Left lobe of liver (tissue), 2 donors: ENCODE measurements around the gene TWIST1. TPM values are rescaled to one million over a fixed set of nuclear protein-coding genes. Genes with fewer than 3 reads are reported as not detected.

ENCODE experiments used
- ATAC-seq: fragments of 200-7000 bp; cut with Tn5 transposase; one replicate; pipeline ENCODE4 v1.9.1; 2020; ENCODE audit warnings: mild to moderate bottlenecking, moderate library complexity
- DNase-seq: peaks from one replicate; pipeline ENCODE4 v3.0.0-alpha.2; 2020; ENCODE audit warnings: low spot score
- total RNA-seq: library from RNA; stranded (reverse); gene quantifications from one replicate; pipeline ENCODE4 v1.2.1, GENCODE V29; 2021
- donor health status: DM: no; HTN: no; CAD: no; lungs with moderate emphysema.
- donor health status: DM: no; HTN: yes; CAD: no.

TWIST1 gene
- total RNA-seq: not detected

- DNase-seq (no peak), ATAC-seq (no peak)
Observed at GRCh38 chr7:19117091-19117869, at the start of gene TWIST1. Gene TWIST1 (minus strand): TSS chr7:19117636. CDS start chr7:19117321, 315 bp downstream.

DNA sequence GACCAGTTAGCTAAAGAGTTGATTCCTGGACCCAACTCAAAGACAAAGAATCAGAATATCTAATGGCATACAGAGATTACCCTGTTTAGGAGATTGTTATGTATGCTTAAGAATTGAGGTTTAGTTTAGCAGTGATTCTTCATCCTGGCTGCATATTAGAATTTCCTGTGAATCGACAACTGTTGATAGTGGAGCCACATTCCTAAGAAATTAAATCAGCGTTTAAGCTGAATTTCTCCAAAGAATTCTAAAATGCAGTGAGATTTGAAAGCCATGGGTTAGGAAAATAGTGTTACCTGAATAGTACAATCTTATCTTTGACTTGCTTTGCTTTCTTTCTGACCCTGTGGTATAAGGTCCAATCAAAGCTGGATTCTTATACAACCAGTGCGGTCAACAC is 44.2 kb upstream of the TWIST1 start:
- DNase-seq (no peak), ATAC-seq (no peak)

- no peak for ATAC-seq
- DNase-seq: no peak
Observed at GRCh38 chr7:19146699-19147098, 29.3 kb upstream of the TWIST1 start.

DNA sequence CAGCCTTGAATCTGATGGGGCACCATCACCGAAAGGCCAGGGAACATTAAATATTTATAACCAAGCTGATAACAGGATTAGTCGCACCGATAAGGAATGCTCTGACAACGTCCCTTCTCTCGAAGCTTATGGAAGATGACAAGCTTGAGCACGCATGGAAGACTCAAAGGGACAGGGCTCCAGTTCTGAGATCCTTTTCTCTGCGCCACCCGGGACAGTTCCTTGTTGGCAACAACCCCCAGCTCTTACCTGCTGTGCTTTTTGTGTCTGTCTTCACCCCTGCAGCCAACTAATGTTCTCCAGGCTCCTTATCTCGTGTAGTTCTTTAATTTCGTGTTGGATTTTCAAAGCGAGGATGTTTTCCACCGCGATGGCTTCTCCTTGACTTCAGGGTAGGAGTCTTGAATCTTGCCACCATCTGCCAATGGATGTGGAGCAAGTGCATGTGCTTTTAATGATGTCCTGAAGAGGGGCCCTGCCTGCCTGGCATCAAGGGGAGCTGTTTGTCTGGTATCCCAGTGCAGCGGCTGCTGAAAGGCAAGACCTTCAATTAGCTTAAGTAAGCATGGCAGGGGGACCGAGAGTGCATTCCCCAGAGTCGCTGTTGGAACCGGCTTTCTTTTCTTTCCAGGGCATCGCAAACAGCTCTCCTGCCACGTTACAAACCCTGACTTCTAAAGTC is 28.1 kb upstream of the TWIST1 start:
- ATAC-seq (no peak), DNase-seq (no peak)

GRCh38 chr7:19144661-19145433 is 27.4 kb upstream of the TWIST1 start, which contains the start of gene FERD3L:
Gene FERD3L (minus strand): TSS chr7:19145421. CDS start chr7:19145362, 59 bp downstream.
- DNase-seq: no peak
- no peak for ATAC-seq

GRCh38 chr7:19143881-19144574 is 26.6 kb upstream of the TWIST1 start:
- no peak for DNase-seq
- ATAC-seq: no peak

- DNase-seq: no peak
- no peak for ATAC-seq
Observed at GRCh38 chr7:19139706-19140327, 22.4 kb upstream of the TWIST1 start.

DNA sequence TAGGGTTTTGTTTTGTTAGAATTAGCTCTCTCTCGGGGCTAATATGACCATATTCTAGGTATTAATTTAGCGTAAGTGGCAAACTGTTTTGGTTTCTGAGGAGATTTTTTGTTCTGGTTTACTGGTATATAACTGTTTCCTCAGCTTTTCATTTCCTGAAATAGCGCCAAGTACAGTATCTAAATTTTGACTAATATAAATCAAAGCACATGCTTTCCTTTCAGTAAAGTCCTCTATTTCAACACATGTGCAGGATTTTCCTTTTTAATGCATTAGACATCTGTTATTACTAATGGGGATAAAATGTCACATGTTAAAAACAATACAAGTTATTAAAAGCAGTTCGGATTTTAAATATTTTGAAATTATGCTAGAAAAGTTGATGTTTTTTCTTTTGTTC is 16.4 kb upstream of the TWIST1 start:
- ATAC-seq: no peak
- DNase-seq: no peak

- DNase-seq: no peak
- ATAC-seq: no peak
Observed at GRCh38 chr7:19133390-19133789, 16.0 kb upstream of the TWIST1 start.

- ATAC-seq (no peak), DNase-seq (no peak)
Observed at GRCh38 chr7:19128856-19129255, 11.4 kb upstream of the TWIST1 start.

DNA sequence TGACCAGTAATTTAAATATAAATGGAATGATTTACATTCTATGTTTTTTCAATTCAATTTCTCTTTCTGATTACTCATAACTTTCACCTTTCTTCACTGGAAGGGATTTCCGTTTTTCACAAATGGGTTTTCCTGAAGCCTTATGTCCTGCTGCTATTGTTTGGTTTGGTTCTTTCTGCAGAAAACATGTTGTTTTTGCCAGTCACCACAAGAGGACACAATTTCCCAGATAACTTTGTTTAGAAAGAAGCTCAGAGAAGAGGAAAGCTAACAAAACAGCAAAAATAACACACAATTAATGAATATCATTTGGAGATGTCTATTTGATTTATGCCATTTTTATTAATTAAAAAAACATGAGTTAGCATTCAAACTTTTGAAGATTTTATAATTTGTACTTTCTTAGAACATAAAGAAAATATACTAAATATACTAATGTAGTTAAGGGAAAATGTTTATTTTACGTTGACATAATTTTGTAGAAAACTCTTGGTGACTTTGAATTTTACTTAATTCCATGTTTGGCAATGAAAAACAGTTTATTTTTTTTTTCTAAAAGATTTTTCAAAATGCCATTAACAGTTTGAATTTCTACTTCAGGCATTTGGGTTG is 4.6 kb upstream of the TWIST1 start:
- no peak for DNase-seq
- no peak for ATAC-seq

GRCh38 chr7:19119870-19120486 is 2.5 kb upstream of the TWIST1 start:
- ATAC-seq (no peak), DNase-seq (no peak)

DNA sequence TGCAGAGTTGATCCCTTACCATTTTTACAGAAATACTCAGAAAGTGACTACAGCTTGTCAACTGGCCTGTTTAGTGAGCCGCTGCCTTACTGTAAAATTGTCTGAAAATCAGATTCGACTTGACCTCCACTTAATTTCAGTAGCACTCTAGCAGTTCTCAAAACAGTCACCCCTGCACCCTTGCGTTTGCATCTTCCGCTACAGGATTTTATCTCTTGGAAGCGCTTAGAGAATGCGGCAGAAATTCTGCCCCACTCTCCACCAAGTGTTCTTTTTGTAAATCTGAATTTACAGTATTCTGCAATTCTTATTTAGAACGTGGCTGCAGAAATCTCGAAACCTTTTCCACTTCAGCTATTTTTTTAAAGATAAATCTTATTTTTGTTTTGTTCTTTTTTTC is 1.9 kb upstream of the TWIST1 start:
- no peak for ATAC-seq
- no peak for DNase-seq

DNA sequence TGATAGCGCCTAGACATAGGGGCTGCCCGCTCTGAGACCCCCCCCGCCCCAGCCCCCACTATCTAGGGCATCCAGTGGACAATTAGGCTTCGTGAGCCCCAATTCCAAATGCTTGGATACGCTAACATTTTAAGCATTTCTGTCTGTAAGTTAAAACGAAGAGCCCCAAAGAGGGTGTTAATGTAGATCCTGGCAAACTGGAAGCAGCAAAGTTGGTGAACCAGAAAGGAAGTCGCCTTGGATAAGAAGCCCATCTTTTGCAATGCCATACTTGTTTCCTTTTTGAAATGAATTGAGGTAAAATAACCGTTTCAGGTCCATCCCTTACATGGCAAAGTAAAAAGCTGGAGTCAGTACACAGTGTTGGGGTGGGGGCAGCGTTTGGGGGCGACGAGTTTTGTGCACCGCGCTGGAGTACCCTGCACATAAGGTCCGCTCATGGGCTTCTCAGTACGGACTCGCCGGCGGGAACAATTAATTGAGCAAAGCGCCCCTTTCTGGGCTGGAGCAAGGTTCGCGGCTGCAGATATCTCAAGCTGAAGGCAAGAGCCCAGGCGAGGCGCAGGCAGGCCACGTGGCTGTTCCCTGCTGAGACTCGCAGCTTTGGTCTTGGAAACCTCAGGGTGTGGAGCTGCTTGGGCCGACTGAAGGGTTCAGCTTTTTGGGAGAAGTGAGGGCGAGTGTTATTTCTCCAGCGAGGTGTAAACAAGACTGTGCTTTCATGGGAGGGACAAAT is 1.4 kb upstream of the TWIST1 start:
- DNase-seq (no peak), ATAC-seq (no peak)

DNA sequence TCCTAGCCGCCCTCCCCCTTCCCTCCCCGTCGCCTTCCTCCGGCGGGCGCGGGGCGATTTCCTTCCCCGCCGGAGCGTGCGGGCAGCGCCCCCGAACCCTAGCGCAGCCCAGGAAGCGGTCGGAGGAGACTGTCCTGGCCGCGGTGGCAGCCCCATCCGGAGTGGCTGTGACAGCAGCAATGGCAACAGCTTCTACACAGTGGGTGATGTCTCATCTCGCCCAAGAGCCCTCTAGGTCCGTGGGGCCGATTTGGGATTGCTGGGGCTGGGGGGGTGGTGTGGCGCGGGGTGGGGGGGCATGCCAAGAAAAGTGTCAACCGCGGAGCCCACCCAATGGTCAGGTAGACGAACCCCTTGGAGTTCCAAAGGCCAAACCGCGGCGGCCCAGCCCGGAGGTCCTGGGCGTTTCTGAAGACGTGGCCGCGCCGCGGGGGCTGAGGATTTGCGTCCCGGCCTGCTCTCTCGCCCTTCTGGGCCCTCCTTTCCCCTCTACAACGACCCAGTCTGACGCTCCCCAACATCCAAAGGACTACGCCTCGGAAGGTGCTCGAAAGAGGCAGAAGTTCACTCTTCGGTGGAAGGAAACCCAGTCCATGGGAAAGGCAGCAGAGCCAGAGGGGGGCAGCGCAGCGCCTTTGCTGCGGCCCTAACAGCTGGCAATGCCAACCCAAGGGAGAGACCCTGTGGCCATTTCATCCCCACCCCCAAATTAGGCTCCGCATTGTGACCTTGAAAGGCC is 603 bp upstream of the TWIST1 start:
- ATAC-seq (no peak), DNase-seq (no peak)

DNA sequence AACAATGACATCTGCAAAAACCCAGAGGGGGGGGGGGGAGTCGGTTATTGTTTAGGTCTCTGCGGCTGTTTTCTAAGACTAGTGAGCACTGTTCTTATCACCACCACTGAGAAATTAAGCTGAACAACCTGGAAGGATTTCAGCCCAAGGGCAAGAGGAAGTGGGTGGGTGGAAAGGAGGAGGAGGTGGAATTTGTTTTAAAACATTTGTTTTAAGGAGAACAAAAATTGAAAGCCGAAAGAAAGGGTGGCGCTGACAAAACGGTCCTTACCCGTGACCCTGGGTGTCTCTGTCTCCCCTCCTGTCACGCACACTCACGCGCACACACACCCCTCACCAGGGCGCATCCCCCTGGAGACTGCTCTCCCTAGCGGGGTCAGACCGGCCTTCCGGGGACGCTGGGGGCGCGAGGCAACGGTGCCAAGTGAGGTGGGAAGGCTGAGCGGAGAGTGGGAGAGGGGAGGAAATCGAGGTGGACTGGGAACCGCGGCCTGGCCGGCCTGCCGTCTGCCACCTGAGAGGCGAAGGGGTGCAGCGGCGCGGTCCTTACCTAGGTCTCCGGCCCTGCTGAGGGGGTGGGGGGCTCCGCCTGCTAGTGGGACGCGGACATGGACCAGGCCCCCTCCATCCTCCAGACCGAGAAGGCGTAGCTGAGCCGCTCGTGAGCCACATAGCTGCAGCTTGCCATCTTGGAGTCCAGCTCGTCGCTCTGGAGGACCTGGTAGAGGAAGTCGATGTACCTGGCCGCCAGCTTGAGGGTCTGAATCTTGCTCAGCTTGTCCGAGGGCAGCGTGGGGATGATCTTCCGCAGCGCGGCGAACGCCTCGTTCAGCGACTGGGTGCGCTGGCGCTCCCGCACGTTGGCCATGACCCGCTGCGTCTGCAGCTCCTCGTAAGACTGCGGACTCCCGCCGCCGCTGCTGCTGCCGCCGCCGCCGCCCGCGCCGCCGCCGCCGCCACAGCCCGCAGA is 1.0 kb downstream of the TWIST1 start:
- no peak for ATAC-seq

DNA sequence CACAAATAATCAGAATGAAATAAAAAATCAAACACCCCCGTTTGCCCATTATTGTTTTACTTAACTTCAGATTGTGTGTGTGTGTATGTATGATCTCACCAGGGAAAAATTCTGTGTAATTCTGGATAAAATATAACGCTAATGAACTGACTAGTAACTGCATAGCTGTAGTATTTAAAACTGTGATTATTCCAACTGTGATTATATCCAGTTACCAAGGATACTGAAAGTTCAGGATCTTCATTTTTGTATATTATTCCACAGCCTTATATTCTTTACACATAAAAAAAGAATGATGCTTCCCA is 2.9 kb downstream of the TWIST1 start:
- ATAC-seq: no peak
- DNase-seq: no peak

More for the DNA sequence above, 1.0 kb downstream of the TWIST1 start:
- no peak for DNase-seq
